Stimulated activated CD8-positive, alpha-beta memory T cell treated with anti-CD3 and anti-CD28 coated beads, Interleukin-4, amount 100 ng/mL, for 24 hours (primary cell): Measurements from ENCODE around the gene EEF1AKMT2.
A peak's percentile ranks its signal among the peaks of the same experiment; 100 is the strongest.
"Not testable (repeated sequence)": the region's sequence is repeated elsewhere in the genome, so short reads cannot be mapped to it uniquely, and the experiment has no call there.

ENCODE experiments used
- DNase-seq: peaks from one replicate; pipeline ENCODE4 v3.0.0-alpha.2; 2020; ENCODE audit warnings: low read depth

EEF1AKMT2 gene

DNA sequence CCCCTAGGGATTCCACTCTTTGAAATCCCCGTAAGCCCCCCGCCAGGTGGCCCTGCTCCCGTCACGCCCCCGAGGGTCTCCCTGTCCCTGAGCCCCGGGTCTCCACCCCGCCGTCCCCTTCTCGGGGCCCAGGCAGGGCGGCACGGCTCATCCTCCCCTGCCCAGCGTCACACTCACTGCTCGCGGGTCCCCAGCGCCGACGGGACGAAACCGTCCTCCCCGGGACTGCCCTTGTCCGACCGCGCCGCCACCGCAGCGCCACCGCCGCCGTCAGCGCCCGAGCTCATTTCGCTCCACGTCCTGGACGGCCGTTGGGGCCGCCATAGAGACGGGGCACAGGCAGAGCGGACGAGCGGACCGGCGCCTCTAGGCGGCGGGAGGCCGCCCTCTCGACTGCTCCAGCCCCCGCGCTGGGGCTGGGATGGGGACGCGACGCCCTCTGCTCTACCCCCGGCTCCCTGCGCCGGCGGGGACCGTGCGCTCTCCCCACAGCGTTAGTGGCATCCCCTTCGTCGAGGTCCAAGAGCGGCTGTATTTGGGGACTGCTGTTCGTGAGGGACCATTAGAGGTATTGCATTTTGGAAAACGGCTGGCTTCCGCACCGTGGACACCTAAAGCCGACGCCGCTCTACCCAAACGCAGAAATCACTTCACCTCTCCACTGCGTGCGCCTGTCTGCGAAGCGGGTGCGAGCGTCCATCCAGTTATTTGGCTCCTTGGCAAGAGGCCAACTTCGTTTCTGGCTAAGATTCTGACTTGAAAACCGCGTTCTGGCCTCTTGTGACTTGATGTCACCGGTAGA, at the start of gene EEF1AKMT2:
Gene EEF1AKMT2, minus strand, starts transcription at position 341 of the 802 bp plus-strand sequence. Its CDS starts 54 bp downstream, at position 287.
- peak; percentile 80 for DNase-seq

DNA sequence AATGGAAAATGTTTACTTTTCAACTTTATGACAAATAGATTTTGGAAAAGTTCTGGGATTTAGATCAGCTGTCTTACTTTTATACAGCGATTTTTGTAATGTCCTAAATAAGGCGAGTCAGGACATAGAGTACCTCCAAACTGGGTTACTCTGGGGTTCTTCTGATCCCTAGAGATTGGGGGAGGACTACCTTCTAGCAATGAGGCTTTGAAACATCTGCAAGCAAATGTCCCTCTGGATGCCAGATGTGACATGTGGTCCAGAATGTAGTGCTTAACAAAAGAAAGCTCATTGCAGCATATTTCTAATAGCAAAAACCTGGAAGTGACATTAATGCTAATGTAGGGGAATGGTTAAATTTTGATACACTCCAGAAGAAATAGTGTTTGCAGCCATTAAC, 46.0 kb upstream of the EEF1AKMT2 start:
- DNase-seq, result no peak

DNA sequence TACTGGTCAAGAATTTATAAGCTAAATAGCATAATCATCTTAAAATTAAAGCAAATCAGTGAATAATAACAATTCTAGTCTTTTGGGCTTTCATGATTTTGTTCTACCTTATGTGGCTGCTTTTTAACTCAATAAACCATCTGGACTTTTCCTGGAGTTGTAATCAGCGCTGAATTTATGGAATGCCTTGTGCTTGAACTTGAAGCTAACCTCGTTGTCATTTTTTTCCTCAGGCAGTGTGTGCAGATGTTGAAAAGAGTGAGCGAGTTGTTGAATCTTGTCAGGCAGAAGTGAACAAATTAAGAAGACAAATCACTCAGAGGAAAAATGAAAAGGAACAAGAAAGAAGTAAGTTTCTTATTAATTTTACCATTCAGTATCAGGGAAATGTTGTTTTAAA, 39.4 kb upstream of the EEF1AKMT2 start:
- DNase-seq, result no peak

DNA sequence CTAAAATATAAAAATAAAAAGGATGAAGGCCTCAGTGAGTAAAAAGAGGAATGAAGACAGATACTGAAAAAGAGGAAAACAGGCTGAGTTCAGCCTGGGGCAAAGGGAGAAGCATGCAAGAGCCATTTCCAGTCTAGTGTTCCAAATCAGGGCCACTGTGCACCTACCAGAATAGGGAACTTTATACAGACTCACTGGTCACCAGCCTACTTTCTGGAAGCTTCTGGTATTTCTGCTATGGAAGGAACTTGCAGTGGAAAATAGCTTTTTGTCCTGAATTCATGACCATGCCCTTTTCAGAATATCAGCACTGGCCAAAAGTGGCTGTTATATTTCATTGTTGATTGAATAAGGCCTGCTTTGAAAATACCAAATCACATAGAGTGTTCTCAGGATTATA, 38.8 kb upstream of the EEF1AKMT2 start:
- DNase-seq, result no peak

DNA sequence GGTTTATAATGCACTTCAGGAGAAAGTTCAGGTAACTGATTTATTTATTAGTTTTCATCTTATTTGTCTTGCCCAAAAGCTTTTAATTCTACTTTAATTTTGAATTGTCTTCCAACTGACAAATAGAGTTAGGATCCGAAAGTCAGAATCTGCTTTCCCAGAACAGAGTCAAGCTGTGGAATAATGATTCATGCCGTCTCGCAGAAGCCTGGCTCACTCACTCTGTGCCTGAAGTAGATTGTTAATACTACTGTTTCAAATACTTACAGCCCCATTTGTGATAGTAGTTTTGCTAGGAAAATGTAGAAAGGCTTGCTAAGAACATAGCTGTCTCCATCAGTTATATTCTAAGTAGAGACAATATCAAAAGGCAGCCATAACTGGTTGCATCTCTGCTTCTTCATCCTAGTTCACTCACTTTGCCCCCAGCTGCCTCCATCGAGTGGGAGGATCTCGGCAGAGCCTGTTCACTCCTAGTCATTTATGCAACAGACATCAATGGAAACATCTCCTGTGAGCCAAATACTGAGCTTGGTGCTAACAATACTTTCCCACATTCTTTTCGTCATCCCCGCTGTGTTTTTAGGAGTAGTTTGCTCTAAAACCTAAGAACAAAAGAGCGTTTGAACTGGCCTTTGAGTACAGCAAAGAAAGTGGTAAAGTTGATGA, 37.9 kb upstream of the EEF1AKMT2 start:
- DNase-seq, result no peak

DNA sequence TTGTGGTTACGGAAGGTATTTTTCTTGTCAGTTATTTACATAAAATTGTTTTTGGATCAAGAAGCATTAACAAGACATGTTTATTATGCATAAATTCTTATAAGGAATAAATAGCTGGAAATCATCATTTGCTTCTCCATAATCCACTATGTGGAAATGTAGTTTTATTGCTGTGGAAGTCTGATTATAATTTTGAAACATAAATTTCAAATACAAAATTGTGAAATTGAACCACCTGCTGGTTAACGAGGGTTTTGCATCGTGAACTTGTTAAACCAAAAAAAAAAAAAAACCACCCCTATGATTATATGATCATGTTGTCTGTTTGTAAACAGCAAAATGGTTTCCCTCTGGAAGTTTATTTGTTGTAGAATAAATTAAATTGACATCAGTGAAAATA, 35.8 kb upstream of the EEF1AKMT2 start:
- DNase-seq, result no peak

DNA sequence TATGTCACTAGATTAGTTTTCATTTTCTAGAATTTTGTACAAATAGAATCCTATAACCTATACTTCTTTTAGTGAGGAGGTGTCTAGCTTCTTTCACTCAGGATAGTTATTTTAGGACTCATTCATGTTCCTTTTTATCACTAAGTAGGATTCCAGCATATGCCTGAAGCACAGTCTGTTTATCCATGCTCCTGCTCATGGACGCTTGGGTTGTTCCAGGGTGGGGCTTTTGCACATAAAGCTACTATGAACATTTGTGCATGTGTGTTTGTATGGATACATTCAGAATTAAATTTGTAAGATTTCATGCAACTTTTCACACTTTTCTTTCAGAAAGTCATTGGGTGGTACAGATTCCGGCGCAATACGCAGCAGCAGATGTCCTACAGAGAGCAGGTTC, 34.6 kb upstream of the EEF1AKMT2 start:
- DNase-seq, result no peak

DNA sequence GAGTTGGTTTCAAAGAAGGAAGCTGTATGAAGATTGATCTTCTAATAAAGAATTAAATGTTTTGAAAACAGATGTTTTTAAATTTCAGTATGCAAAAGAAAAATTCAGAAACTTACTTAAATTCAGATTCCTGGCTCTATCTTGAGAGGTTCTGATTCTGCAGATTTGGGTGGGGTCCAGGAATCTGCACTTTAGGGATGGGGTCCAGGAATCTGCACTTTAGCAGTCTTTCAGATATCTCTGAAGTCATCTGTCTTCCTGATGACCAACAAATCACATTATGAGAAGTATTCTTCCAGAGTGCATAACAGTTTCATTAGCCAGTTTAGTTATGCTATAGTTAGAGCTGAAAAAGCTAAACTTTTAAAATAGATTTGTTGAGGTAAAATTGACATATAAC, 34.0 kb upstream of the EEF1AKMT2 start:
- no peak for DNase-seq

DNA sequence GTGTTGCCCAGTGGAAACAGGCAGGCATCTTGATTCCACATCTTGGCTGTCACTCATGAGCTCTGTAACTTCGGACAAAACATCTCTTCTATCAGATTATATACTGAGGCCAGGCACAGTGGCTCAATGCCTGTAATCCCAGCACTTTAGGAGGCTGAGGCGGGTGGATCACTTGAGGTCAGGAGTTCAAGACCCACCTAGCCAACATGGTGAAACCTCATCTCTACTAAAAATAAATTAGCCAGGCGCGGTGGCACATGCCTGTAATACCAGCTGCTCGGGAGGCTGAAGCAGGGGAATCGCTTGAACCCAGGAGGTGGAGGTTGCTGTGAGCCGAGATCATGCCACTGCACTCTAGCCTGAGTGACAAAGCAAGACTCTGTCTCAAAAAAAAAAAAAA, 33.2 kb upstream of the EEF1AKMT2 start:
- not testable (repeated sequence) for DNase-seq

DNA sequence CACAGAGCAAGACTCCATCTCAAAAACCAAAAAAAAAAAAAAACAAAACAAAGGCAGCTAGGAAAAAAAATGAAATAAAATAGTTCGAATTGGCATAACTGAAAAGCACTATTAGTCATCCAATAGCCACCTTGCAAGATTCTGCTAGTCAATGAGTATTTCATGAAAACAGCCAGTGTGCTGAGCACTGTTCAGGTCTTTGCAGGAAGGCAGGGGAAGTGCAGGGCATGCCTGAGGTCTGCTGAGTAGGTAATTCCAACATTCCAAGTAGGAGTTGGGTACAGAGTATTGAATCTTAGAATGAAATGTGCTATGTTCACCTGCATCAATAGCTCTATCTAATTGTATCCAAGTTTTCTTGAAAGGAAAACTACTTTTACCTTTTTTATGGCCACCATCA, 32.8 kb upstream of the EEF1AKMT2 start:
- no peak for DNase-seq

DNA sequence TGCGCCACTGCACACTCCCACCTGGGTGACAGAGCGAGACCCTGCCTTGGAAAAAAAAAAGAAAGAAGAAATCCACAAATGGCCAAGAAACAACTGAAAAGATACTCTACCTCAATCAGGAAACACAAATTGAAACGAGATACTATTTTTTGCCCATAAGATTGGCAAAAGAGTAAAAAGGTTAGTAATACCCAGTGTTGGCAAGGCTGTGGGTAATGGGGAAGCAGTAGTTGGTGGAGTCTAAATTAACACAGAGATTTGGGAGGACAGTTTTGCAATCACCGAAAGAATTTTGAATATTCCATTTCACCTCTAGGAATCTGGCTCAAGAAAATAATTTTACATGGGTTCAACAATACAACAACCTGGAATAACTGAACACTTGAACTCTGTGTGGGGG, 29.8 kb upstream of the EEF1AKMT2 start:
- no peak for DNase-seq

DNA sequence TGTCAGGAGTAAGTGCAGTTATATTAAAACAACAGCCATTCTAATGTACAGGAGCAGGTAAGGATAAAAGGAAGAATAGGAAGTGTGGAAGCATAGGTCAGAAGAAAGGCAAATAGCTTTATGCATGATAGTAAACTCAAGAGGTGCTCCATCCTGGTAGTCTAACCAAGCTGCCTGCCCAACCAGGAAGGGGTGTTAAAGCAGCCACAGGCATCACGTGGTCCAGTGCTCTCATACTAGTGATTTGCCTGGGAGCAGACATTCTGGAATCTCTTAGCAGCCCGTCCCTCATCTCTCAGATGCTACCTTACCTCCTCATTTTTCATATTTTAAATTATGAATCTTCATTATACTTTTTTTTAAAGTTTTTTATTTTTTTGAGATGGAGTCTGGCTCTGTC, 28.4 kb upstream of the EEF1AKMT2 start:
- DNase-seq, result no peak

DNA sequence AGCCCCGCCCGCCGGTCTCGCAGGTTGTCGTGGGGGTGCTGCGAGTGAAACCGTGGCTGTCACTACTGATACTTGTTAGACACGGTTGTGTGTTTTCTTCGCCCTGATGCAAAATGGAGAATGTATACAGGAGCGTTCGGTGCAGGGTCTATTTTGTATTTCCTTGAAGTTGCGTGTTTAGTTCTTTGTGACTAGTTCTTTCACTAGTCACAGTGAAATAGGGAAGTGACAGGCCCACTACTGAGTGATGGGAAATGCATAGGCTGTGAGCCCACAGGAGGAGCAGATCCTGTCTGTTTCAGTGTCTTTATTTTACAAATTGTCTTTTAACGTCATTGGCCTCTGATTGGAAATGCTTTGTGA, 10.6 kb upstream of the EEF1AKMT2 start:
- no peak for DNase-seq

DNA sequence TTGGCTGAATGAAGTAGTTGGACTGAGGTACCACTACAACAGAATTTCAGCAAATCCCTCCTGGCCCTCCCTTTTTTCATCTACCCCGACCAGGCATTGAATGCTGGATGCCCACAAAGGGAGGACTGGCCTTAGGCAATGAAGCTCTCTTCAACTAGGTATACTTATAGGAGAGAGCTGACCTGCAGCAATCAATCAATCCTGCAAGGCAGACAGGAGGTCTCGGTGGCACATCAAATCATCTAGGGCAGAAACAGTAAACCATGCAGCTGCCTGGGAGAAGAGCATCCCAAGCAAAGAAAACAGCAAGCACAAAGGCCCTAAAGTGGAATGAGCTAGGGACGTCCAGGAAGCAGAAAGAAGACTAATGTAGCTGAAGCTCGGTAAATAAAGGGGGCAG, 7.5 kb upstream of the EEF1AKMT2 start:
- DNase-seq, result no peak

DNA sequence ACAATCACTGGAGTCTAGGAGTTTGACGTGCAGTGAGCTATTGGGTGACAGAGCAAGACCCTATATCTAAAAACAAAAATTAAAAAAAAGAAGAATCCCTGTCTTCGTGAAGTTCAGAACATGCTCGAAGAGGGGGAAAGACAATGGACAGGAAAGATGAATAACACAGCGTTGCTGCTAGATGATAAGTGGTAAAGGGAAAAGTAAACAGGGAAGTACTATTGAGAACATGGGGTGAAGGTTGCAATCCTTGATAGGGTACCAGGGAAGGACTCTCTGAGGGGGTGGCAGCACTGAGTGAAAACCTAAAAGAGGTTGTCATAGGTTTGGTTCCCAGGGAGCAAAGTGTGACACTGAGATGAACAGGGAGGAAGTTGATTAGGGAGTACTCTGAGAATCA, 7.1 kb upstream of the EEF1AKMT2 start:
- no peak for DNase-seq

DNA sequence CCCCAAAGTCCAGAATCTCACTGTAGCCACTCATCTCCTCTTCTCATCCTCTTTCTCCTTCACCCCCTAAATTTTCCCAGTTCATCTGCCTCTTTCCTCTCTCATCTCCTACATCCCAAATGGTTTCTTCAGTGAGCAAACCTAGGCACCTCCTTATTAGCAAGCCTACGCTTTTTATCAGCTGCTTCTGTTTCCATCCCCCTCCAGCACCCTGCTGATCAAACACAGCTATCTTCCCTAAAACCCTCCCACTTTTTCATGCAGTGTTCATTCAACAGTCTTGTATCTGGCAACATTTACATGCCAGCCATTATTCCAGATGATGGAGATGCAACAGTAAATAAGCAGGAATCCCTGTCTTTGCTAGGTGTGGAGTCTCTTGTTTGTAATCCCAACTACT, 6.7 kb upstream of the EEF1AKMT2 start:
- no peak for DNase-seq

DNA sequence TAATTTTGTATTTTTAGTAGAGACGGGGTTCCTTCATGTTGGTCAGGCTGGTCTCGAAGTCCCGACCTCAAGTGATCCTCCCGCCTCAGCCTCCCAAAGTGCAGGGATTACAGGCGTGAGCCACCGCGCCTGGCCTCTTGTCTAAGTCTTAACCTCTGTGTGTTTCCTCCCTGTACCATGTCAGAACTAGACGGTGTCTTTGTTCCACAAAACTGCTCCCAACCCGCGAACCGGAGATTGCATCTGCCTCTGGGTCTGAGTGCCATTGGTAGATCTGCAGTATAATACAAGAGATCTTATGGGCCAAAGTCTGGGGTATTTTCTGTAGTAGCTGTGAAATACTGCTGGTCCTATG, 1.3 kb upstream of the EEF1AKMT2 start:
- no peak for DNase-seq

DNA sequence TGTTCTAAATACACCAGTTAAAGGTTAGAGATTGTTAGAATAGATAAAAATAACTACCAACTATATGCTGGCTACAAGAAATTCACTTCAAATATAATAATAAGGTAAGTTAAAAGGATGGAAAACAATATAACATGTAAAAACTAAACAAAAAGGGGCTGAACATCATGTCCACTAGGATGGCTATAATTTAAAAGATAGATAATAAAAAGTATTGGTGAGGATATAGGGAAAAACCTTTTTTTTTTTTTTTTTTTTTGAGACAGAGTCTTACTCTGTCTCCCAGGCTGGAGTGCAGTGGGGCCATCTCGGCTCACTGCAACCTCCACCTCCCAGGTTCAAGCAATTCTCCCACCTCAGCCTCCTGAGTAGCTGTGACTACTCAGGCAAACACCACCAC, 8.8 kb downstream of the EEF1AKMT2 start:
- not testable (repeated sequence) for DNase-seq

DNA sequence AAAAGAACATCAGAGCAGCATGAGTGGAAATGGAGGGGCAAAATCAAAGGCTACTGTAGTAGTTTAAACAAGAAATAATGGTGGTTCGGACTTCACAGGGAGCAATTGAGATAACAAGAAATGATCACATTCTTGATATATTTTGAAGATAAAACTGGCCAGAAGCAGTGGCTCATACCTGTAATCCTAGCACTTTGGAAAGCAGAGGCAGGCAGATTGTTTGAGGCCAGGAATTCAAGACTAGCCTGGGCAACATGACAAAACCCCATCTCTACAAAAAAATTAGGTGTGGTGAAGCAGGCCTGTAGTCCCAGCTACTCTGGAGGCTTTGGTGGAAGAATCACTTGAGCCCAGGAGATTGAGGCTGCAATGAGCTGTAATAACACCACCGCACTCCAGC, 22.9 kb downstream of the EEF1AKMT2 start:
- no peak for DNase-seq

DNA sequence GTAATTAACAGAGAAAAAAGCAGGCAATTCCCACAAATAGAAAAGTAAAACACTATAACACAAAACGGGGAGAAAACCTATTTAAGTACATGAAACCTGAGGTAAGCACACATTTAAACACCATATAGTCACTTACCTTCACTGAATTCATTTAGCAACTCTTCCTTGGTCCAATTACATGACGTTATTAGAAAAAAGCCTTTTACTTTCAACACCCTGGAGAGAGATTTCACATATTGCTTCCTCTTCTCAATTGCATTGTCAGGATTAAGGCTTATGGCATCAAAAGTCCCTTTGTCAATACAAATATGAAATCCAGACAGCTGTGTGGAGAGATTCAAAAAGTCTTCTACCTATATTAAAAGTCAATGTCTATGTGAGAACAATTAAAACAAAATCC, 26.4 kb downstream of the EEF1AKMT2 start:
- DNase-seq, result no peak

DNA sequence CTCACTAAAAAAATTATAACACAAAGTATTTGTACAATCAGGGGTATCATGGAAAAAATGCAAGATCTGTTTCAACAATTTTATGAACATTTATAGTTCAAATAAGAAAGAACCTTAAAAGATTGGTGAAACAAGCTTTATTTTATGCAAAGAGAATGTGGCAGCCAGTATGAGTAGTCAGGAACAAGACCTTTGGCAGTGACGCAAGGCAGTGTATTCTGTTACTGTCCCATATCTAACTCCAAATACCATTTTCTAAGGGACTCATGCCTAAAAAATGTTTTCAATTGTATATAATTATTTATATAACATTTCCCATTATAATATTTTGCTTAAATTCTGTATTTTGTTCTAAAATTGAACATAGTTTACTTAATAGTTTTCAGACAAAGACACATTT, 28.4 kb downstream of the EEF1AKMT2 start:
- no peak for DNase-seq

DNA sequence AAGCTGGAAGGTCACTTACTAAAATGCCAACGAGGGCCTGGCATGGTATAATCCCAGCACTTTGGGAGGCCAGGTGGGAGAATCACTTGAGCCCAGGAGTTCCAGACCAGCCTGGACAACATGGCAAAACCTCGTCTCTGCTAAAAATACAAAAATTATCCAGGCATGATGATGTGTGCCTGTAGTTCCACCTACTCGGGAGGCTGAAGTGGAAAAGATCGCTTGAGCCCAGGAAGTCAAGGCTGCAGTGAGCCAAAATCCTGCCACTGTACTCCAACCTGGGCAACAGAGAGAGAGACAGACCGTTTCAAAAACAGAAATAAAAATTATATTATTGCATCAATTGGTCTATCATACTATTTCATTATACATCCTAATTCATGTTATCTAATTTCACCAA, 29.4 kb downstream of the EEF1AKMT2 start:
- no peak for DNase-seq

DNA sequence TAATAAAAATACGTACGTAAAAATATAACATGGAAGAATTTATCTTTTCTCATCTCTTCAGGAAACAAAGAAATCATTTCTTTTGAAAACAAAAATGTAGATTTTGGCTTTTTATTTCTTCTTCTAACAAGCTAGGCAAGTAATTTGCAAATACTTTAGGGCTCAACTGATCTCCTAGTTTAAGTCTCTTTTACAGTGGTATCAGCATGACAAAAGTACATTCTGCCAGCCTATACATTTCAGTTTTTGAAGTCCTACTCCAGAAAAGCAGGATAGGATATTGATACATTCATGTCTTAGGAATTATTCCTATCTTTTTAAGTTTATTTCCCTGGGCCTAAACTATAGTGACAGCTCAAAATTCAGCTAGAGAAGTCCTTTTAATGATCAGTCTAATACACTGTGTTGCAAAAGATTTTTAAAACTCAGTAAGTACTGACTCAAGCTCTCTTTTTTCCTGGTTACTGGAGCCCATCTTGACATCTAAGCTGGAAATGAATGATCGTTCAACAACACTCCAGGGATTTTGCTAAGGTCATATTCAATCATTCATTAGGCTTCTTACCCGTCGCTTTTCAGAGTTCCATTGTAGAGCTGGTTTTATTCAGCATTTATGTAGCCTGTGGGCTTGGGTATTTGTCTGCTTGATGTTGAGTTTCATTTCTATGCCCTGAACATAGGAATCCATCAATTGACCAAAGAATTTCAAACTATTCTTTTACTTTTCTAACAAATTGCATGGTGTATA, 35.4 kb downstream of the EEF1AKMT2 start:
- DNase-seq, result no peak
